GM21529 (cell line): ENCODE measurements around the gene CHRNB1.
"Not testable (repeated sequence)": the region's sequence is repeated elsewhere in the genome, so short reads cannot be mapped to it uniquely, and the experiment has no call there.

ENCODE experiments used
- ATAC-seq: cut with Tn5 transposase; IDR thresholded peaks from one replicate; pipeline ENCODE4 v1.9.1; 2021; ENCODE audit not compliant: unreplicated experiment

Gene CHRNB1

DNA sequence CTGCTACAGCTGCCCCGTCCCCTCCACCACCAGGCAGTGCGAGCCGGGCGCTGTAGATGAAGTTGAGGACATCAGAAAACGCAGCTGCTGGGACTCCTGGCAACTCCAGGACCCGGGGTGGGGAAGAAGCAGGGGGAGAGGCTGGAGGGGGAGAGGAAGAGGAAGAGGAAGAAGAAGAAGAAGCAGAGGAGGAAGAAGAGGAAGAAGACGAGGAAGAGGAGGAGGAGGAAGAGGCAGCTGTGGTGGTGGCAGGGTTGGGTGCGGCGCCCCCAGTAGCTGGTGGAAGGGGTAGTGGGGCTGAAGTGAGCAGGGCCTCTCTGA, 21.4 kb downstream of the CHRNB1 start:
- no peak for ATAC-seq

DNA sequence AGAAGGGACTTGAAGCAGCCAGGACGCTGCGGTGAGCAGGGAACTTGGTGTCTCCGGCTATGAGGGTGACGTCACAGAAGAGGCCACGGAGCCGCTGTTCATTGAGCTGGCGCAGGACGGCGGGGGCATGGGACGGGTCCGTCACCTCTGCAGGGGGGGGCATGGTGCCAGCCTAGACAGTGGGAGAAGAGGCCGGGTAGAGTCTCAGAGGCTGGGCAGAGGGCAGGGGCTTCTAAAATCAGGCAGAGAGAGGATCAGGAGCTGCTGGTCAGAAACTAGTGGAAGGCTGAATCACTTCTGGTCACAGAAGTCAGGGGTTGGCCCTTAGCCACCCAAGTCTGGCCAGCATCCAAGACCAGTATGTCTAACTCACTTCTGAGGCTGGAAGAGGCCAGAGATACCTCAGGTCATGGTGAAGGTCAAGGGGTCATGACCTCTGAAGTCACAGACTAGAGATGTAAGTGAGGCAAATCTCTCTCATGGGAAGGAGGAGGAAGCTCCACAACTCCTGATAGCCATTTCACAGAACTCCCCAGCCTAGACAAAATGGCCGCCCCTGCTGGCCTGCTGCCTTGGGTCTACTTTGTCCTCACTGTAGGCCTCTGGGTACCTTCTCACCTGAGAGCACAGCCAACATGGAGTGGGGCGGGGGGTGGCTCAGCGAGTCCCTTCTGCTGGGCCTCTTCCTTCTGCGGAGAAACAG, 21.9 kb downstream of the CHRNB1 start:
- ATAC-seq, result no peak

DNA sequence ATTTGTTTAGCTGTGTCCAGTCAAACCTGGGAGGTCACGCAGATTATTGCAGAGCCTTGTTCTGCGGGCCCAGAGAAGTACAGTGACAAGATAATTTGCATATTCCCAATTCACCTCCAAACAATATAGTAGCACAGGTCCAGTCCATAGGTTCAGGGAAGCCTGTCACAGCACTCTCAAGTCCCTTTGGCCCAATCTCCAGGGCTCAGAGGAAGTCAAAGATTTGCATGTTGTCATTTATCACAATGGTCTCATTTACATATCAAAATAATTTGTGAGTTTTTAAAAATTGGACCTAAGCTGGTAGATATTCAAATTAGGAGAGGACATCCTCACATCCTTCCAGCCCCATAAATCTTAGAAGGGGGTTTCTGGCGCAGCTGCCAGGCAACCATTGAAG, 22.6 kb downstream of the CHRNB1 start:
- no peak for ATAC-seq

DNA sequence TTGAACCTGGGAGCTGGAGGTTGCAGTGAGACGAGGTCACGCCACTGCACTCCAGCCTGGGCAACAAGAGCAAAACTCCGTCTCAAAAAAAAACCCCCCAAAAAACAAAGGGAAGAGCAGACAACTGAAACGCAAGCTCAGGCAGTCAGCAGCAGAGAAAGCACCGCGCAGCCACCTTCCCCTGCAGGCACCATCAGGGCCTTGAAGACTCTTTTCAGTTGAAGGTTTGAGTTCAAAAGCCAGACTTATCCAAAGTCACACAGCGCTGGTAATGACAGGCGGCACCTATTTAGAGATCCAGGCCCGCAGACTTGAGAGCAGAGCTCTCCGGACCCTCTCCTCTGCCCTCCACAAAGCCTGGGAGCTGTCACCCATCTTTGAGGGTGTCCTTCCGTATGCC, 23.4 kb downstream of the CHRNB1 start:
- no peak for ATAC-seq

DNA sequence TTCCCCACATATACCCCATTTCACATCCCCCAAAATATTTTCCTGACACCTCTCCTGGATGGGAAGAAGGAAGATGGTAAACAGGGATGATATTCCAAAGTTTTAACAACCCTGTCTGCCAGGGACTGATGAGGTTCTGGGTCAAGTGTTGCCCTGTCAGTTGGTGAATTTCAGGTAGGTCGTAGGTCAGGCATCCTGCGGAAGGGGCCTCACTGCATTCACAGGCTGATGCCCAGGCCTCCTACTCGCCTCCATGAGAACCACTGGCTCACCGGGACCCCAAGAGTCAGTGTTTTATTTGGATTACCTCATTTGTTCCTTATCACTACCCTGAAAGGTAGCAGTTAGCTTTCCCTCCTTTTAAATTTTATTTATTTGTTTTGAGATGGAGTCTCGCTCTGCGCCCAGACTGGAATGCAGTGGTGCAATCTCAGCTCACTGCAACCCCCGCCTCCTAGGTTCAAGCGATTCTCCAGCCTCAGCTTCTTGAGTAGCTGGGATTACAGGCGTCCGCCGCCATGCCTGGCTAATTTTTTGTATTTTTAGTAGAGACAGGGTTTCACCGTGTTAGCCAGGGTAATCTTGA, 24.0 kb downstream of the CHRNB1 start:
- no peak for ATAC-seq

DNA sequence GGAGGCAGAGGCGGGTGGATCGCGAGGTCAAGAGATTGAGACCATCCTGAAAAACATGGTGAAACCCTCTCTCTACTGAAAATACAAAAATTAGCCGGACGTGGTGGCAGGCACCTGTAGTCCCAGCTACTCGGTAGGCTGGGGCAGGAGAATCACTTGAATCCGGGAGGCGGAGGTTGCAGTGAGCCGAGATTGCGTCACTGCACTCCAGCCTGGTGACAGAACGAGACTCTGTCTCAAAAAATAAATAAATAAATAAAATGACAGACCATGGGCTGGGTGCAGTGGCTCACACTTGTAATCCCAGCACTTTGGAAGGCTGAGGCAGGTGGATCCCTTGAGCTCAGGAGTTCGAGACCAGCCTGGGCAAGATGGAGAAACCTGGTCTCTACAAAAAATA, 25.0 kb downstream of the CHRNB1 start:
- not testable (repeated sequence) for ATAC-seq

DNA sequence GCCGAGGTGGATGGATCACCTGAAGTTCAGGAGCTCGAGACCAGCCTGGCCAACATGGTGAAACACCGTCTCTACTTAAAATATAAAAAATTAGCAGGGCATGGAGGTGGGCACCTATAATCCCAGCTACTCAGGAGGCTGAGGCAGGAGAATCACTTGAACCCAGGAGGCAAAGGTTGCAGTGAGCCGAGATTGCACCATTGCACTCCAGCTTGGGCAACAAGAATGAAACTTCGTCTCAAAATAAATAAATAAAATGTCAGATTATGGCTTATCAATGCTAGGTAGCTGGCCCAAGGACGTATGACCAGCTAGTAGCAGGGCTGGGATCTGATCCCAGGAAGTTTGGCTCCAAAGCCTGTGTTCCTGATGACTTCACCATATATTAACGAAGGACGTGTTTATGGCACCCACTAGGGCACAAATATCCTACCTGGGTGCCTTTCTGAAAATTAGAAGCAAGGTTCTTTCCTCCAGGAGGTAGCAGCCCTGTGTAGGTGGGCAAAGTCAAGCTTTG, 25.7 kb downstream of the CHRNB1 start:
- ATAC-seq, result not testable (repeated sequence)

DNA sequence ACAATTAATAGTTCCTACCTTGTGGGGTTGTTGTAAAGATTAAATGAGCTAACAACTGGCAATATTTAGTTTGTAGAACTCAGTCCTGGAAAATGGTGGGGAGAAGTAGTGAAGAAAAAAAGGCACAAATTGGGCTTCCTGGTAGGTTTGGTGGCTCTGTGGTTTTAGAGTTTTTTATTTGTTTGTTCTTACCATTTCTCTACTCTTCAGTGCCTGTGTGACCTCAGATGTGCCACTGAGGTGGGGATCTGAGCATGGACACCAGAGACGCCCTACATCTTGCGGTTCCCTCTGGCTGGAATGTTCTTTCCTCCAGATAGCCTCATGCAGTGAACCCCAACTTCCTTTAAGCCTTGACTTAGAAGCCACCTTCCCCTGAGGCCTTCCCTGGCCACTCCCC, 26.9 kb downstream of the CHRNB1 start:
- no peak for ATAC-seq

DNA sequence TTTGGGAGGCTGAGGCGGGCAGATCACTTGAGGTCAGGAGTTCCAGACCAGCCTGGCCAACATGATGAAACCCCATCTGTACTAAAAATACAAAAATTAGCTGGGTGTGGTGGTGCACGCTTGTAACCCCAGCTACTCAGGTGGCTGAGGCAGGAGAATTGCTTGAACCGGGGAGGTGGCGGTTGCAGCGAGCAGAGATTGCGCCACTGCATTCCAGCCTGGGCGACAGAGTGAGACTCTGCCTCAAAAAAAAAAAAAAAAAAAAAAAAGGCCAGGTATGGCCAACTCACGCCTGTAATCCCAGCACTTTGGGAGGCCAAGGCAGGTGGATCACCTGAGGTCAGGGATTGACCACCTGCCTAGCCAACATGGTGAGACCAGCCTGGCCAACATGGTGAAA, 29.9 kb downstream of the CHRNB1 start:
- not testable (repeated sequence) for ATAC-seq

DNA sequence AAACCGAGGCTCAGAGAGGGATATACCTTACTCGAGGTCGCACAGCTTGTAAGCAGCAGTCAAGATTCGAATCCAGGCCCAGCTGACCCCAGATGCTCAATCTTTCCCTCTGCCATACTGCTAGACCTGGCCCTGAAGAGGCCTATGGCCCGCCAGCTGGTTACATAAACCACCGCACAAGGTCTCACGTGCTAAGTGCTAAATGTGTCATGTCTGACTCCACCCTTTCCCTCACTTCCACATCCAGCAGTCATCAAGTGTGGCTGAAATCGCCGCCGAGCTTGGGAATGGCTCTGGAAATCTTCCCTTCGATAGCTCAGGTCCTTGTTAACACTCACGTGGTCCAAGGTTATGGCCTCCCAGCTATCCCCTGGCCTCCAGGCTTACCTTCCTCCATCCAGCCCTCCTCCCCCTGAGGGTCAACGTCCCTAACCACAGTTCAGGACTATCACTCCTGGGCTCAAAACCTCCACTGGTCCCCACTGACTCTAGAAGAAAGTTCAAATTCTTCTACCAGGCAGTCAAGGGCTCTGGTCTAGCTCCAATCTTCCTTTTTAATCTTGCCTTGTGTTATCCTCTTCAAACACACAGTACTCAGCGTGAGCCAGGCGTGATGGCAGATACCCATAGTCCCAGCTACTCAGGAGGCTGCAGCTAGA, 31.0 kb downstream of the CHRNB1 start:
- ATAC-seq, result no peak

DNA sequence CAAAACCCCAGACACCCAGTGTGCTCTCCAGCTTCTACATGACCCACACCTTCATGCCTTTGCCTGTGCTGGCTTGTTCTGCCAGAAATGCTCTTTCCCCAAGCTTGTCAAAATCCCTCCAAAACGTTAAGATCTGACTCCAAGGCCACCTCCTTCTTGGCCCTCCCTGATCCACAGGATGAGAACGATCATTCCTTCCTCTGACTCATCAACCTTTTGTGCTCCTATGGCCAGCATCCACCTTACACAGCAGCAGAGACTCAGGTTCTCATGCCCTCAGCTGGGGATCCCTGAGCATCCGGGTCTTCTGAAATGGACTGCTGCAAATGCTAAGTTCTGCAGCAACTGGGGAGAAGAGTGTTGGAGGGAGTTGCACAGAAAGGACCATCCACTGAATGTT, 31.6 kb downstream of the CHRNB1 start:
- ATAC-seq, result no peak

DNA sequence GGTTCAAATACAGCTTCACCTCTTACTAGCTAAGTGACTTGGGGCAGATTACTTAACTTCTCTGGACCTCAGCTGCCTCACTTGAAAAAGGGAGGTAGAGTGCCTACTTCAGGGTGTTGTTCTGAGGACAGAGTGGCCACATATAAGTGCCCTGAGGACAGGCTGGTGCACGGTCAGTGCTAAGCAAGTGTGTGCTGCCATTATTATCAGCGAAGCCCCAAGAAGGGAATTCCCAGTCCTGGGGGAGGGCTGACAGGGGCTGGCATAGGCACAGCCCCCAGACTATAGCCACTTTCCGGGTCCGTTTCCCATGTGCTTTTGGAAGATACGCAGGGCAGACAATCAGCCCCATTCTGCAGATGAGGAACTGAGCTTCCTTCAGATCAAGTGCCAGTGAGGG, 32.1 kb downstream of the CHRNB1 start:
- ATAC-seq, result no peak

DNA sequence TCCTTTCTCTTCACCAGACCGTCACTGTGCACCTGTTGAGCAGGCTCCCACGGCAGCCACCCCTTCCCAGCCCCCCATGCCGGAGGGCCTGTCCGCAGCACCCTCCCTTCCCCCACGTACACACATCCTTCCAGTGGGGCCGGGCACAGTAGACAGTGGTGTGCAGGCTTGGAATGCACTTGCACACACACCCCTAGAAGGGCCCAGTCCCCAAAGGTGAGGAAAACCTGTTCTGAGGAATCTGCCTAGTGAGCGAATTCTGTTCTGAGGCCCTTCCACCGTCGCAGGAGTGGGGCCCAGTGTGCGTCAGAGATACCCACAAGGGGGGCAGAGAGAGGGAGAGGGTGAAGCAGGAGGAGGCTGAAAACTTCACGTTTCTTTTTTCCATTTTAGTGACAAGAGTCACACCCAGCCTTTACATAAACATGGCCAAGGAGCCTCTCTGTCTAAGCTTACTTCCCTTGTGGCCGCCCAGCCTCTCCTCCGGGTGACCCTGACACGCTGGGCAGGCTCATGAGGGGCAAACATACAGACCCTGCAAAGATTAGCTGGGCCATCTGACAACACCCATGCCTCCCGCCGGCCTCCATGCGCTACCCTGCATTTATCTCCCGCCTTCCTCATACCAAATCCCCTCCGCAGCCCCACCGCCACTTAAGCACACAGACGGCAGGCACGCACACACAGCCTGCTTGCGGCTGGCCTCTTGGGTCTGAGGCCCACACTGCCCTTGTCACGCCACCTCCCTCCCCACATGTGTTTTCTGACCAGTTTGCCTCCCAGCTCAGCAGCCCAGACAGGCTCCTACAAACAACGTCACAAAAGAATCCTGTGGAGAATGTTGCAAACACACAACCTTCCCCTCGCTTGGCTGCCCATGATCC, 32.8 kb downstream of the CHRNB1 start:
- no peak for ATAC-seq

DNA sequence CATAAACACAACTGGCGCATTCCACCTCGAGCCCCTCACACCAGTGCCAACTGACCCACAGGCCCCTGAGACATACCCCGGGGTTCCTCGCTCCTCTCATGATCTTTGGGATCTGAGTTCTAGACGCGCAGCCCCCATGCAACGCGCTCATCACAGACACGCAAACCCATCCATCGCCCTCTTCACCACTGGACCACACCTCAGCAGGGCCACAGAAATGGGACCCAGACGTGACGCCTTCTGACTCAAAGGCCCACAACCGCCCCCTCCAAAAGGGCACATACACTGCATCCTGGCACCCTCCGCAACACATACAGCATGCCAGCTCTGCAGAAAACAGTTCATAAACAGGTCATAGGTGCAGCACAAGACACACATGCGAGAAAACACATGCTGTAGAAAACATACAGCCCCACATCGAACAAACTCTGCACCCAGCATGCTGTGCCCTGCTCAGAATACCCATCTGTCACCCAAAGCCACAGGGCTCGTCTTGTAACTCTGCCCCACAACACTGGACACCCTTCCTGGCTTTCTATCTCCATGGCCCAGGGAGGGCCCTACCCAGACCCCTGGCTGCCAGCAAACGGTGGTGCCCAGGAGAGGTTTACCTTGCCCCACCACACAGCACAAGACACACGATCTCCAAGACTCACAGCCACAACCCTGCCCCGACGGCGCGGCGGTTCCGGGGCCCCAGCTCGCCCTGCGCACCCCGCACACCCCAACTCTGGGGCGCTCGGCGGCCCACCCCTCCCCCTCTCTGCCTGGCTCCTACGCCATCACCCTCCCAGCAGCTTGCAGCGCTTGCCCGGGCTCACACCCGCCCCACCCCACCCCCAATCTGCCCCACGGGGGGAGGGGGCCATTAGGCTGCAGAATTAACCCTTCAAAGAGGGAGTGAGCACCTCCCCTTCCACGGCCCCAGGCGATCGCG, 33.7 kb downstream of the CHRNB1 start:
- no peak for ATAC-seq

DNA sequence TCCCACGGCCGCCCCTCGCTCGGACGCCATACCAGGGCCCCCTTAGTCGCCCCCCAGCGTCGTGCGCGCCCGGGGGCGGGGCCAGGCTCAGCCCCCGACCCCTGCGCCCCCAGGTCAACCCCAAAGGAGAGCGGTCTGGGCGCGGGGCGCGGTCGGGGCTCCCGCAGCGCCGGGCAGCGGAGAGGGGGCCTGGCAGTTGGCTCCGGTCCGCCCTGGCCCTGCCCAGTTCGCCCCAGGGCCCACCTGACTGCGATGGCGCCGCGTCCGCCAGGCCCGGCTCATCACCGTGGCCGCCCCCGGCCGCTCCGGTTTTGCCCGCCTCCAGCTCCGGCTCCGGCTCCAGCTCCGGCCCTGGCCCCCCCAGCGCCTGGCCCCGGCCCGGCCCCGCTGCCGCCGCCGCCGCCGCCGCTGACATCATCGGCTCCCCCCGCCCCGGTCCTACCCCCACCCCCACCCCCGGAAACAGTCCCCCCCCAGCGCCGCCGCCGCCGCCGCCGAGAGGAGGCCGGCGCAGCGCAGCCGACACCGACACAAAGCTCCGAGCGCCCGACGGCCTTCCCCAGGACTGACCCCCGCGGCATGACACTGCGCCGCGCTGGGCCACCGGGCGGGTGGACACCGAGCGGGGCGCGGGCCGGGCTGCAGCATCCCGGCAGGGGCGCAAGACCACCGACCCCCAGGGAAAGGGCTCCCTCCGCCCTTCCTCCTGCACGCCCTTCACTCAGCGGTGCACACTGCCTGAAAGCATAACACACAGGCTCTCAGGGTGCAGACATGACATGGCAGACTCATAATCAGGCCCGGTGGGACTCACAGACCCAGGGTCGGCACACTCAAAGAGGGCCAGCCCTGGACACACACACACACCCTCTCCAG, 34.6 kb downstream of the CHRNB1 start, which contains the start of gene ZBTB4:
Gene ZBTB4, minus strand, starts transcription at position 419 of the 876 bp plus-strand sequence. CDS start 12,830 bp downstream, outside the sequence.
- ATAC-seq, result no peak

DNA sequence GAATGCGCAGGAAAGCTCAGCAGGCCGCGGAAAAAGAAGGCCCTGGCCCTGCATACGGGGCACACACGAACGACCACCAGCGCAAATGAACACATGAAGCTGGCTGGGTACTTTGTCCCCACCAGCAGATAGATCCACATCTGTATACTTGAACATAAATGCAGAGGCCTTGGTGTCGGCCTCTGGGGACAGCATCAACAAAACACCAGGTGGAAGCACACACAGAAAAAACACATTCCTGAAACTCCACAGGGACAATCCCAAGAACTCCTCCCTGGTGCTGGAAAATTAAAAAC, 35.2 kb downstream of the CHRNB1 start:
- ATAC-seq, result no peak

DNA sequence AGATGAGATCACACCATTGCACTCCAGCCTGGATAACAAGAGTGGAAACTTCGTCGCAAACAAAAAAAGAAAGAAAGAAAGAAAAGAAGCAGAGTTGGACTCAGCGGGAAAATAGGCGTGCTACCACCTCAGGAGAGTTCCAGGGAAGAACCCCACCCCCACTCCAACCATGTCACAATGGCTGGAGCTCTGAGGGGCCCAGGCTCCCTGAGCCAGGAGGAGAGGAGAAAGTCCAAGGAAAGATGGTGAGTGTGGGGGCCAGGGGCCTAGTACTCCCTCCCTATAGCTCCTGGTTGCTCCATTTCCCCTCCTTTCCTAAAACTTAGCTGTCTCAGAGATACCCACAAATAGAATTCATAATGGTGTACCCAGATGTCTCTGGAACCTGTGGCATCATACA, 36.4 kb downstream of the CHRNB1 start, which contains the start of gene SLC35G6:
Gene SLC35G6, plus strand, starts transcription at position 172 of the 400 bp plus-strand sequence. Its CDS starts 71 bp downstream, at position 243.
- not testable (repeated sequence) for ATAC-seq

DNA sequence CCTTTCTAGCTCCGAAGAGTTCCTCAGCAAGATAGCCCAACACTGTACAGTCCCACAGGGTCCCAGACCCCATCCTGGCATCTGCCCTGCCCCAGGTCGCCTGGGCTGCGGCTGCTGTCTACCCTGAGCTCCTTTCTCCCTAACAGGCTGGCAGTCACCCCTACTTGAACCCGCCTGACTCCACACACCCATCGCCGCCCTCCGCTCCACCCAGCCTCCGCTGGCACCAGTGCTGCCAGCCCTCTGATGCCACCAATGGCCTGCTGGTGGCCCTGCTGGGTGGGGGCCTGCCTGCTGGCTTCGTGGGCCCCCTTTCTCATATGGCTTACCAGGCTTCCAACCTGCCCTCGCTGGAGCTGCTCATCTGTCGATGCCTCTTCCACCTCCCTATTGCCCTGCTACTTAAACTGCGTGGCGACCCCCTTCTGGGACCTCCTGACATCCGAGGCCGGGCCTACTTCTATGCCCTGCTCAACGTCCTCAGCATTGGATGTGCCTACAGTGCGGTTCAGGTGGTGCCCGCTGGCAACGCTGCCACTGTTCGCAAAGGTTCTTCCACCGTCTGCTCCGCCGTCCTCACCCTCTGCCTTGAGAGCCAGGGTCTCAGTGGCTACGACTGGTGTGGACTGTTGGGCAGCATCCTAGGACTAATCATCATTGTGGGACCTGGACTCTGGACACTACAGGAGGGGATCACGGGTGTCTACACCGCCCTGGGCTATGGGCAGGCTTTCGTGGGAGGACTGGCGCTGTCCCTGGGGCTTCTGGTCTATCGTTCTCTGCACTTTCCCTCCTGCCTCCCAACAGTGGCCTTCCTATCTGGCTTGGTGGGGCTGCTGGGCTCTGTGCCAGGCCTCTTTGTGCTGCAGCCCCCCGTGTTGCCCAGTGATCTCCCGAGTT, 37.2 kb downstream of the CHRNB1 start:
- ATAC-seq, result not testable (repeated sequence)
